GM19043 (cell line): ENCODE data around the gene COL3A1.

Source experiments
- ATAC-seq: cut with Tn5 transposase; IDR thresholded peaks from one replicate; pipeline ENCODE4 v1.9.1; 2021; ENCODE audit warnings: low read depth; ENCODE audit not compliant: unreplicated experiment

The COL3A1 gene

GRCh38 chr2:189014449-189015138, 40.4 kb downstream of the COL3A1 start:
- ATAC-seq = no peak

DNA sequence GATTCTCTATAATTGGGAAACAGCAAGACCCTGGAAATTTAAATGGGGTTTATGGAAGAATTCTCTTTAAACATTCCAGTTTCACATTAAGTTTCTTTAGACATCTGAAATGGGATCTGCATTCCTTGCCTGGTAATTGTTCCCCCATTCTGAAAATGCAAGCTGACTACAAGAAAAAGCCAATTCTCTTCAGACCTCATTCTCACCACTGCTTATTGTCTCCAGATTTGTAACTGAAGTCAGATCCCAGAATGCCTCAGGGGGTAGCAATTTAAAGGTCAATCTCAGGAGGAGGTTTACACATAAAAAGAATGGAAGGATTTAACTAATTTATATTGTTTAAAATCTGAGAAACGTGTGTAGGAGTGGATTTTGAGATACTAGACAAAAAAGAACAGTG, 41.2 kb downstream of the COL3A1 start:
- no peak for ATAC-seq

DNA sequence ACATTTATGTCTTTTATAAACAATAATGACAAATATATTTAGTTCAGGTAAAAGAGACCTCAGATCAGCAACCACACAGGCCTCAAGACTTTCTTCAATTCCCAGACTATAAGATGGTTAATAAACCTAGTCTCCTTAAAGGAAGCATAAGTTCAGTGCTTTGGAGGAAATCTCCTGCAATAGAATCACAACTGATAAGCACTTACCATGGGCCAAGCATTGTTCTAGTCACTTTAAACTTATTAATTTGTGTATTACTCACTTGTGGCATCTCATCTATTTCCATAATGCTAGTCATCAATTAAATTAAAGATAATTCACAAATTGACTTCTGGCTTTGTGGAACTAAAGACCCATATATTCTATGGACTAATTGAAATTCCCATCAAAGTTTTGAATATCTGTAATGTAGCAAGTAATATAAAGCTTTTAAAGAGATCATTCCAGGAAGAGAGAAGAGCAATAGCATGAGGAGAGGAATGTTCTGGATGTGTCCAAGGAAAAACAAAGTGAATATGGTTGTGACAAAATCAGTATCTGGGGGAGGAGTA, 42.2 kb downstream of the COL3A1 start:
- no peak for ATAC-seq

GRCh38 chr2:189018631-189019030, 44.5 kb downstream of the COL3A1 start:
- ATAC-seq = no peak

GRCh38 chr2:189020179-189020578, 46.0 kb downstream of the COL3A1 start:
- no peak for ATAC-seq

- no peak for ATAC-seq
Observed at GRCh38 chr2:189022053-189022481, 47.9 kb downstream of the COL3A1 start.

DNA sequence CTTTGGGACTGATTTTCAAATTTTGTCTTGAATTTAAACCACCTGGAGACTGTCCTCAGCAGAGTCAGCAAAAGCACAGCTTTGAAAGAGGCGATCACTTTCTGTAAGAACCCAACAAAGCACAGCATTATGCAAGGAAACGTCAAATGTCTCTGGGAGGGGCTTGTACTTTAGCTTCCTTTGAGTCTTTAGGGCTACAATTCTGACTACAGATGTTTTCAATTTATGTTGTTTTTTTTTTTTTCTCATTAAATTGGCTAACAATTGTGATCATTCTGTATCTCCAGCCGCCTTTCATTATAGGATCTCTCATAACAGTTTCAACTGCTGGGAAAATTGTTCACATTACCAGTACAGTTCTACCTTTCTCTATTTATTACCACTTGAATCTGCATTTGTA, 48.3 kb downstream of the COL3A1 start:
- no peak for ATAC-seq

GRCh38 chr2:189024901-189025618, 50.9 kb downstream of the COL3A1 start:
- no peak for ATAC-seq

GRCh38 chr2:189037518-189037917, 63.3 kb downstream of the COL3A1 start:
- no peak for ATAC-seq

DNA sequence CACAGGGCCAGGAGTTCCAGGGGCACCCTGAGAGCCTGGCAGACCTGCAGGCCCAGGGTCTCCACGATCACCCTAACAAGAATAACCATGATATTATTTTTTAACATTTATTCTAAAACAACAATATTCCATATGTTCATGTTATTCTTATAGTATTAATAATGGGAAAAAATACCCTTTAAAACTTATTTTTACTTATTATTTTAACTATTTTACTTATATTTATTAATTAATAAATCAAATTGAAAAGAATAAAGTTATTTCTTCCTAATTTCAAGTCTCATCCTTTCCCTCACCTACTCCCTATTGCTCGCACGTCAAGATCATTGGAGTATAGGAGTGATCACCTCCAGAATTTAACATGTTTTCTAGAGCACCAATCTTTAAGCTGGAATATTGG, 71.7 kb downstream of the COL3A1 start:
- ATAC-seq = no peak

DNA sequence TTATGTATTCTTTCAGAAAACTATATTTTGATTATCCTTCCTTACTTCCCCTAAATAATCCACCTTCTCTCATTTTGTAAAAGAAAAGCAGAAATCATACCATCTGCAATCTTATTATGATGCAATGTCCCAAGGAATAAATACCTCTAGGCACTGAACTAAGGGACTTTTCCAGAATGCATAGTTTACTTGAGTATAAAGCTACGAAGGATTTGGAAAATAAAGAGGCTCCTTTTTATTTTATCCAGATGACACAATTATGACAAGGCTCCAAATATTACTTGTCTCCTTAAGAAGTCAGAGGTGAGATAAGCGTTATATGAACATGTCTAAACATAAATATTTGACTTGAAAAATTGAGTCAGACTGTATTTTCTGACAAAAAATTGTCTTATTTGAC, 72.1 kb downstream of the COL3A1 start:
- ATAC-seq = no peak

GRCh38 chr2:189047171-189047888, 73.2 kb downstream of the COL3A1 start:
- ATAC-seq = no peak

- ATAC-seq = no peak
Observed at GRCh38 chr2:189048189-189048588, 74.0 kb downstream of the COL3A1 start.

GRCh38 chr2:189049709-189050164, 75.6 kb downstream of the COL3A1 start:
- ATAC-seq = no peak

DNA sequence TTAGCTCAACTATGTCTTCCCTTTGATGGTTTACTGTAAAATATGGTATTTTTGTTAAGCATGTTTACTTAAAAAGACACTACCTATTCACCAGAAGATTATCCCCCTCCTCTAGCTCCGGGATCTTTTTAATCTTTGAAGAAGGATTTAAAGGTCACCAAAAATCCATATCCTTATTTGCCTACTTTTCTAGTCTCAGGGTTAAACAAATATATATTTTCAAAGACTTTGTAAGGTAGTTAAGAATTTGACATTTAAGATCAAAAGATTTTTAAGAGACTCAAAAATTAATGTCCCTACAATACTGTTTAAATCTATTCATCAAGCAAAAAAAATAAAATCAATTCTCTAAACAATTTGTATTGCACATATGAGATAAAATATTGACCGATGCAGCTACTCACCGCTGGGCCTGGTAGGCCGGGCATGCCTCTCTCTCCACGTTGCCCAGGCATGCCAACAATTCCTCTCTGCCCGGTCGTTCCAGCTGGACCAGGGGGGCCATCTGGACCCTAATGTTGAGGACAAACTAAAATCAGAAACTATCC, 76.1 kb downstream of the COL3A1 start:
- ATAC-seq = no peak

DNA sequence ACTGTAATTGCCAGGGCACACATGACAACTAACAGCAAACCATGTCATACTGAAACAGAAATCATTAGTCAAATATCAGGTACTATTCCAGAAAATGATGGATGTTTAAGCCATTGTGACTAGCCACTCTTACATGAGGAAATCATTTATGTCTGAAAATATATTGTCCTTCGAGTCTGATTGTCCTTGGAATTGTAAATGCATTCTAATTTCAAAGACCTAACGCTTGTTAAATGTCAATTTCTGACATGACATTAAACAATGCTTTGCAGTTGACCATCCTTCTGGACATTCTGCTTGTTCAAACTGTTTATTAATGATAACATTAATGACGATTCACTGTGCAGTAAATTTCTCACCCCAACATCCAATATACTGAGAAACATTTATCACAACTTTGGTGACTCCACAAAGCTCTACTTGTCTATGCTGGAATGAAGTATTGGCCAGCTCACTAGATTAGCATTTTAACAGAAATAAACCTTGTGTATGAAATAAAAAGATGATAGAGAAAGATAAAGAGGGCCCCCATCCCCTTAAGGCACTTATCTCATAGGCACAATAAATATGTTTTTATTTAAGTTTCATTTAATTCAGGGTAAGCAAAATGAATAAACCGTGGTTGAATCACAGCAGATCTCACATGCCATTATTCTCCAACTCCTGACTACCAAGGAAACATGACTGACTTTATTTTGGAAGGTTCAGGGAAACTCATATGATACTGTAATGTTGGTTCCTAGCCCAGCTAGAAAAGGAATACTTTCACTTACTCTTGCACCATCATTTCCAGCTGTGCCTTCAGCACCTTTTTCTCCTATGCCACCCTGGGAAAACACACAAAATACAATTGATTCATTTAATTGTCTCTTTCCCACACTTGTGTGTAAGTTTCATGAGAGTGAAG, 82.3 kb downstream of the COL3A1 start:
- no peak for ATAC-seq

- ATAC-seq = no peak
Observed at GRCh38 chr2:189057316-189057715, 83.1 kb downstream of the COL3A1 start.

DNA sequence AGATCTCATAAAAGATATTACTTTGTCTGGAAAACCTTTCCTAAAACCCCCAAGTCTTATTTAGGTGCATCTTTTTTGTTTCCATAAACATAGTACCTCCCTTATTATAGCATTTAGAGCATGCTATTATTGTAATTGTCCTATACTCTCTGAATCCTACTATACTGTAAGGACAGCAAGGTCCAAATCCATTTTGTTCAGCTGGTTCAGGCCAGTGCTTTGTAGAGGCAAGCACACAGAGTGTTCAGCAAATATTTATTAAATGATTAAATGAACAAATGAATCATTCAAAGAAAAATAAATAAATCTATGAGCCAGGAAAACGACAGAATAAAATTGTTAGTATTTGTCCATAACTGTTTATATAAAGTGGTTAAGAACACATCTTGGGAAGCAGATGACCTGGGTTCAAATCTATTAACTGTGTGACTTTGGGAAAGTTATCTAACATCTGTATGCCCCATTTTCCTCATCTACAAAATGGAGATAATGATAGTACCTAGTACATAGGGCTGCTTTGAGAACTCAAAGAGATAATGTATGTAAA, 86.0 kb downstream of the COL3A1 start:
- no peak for ATAC-seq
